Fibroblast of skin of left quadriceps (primary cell): ENCODE measurements around the gene STAP2.

ENCODE experiments used
- DNase-seq, 2 experiments: peaks; one replicate each; pipeline ENCODE4 v3.0.0-alpha.2; 2013; ENCODE audit warnings: low read depth in 2 of 2

The STAP2 gene

GRCh38 chr19:4370418-4371041 is 31.9 kb upstream of the STAP2 start:
- DNase-seq = no peak

GRCh38 chr19:4369888-4370260 is 31.2 kb upstream of the STAP2 start:
- no peak for DNase-seq

DNA sequence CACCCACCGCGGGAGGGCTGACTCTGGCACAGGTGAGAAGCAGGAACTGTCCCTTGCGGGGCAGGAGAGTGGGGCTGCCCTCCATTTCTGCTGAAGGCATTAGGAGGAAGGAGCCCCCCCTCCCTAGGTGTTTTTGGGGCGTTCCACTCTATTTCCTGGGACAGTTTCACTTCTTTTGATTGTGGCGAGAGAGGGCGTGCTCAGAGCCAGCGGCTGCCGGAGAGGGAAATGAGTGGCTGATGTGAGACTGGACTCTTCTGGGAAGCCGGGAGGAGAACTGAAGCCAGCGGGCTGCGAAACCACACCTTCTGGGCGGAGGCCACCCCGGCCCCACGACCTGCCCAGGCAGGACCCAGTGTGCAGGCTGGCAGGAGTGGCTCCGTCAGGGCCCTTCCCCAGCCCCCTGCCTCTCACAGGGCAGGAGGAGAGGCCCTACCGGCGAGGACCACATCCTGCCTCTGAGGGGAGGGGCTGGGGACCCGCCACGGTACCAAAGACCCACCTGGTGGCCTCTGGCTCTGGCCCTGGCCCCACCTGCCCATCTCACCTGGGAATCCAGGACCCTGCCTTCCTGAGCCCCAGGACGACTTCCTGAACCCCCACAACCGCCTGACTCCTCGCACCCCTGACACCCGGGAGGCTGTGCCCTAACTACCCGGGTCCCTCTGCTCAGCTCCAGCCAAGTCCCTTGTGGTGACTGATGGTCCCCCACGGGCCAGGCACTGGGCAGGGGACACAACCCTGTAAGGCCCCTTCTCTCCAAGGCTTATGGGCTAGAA is 30.7 kb upstream of the STAP2 start:
- no peak for DNase-seq

GRCh38 chr19:4368128-4368820 is 29.6 kb upstream of the STAP2 start:
- no peak for DNase-seq

- DNase-seq = no peak
These were observed 29.1 kb upstream of the STAP2 start for GRCh38 chr19:4367781-4368127.

DNA sequence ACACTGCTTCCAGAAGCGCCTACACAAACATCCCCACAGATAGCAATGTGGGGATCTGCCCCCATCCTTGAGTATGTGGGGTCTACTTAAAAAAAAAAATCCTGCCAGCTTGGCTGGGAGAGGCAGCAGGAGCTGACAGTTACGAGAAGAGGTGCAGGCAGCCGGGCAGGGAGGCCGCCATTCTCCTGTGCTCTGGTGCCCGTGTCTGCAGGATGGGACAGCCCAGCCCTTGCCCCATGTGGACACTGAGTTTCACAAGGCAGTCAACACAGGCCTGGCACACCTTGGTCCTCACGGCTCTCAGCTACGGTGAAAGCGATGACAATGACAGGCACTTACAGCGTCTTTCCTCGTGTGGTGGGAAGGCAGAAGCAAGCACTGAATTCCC is 28.7 kb upstream of the STAP2 start:
- DNase-seq = no peak

GRCh38 chr19:4366666-4367335 is 28.2 kb upstream of the STAP2 start:
- no peak for DNase-seq

GRCh38 chr19:4365791-4366665 is 27.4 kb upstream of the STAP2 start:
- no peak for DNase-seq

- no peak for DNase-seq
These were observed 26.7 kb upstream of the STAP2 start for GRCh38 chr19:4365341-4365740.

DNA sequence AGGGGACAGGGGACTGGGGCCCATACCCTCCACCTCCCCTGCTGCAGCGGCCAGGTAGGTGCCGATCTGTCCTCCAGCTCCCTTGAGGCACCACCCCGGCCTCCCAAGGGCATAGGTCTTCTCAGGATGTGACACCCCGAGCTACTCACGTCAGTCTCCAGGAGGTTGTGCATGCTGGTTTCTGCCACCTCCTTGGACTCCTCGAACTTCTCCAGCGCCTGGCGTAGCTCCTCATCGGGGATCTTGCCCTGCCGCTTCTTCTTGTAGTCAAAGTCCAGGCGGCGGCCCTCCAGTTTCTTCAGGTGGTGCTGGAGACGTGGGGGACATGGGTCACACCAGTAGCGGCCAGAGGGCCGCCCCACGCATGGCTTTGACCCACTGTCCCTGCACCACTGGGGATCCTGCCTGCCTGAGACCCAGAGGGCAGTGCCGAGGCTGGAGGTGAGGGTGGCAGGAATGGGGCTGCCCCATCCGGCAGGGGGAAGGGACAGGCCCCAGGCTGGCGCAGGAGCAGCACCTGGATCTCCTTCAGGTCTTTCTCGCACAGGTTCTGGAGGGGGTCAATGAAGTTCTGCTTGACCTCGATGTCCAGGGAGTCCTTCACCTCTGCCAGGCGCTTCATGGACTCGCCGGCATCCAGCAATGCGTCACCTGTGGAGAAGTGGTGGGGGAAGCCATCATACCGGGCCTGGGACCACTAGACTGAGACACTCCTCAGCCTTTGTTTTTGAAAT is 25.1 kb upstream of the STAP2 start:
- no peak for DNase-seq

DNA sequence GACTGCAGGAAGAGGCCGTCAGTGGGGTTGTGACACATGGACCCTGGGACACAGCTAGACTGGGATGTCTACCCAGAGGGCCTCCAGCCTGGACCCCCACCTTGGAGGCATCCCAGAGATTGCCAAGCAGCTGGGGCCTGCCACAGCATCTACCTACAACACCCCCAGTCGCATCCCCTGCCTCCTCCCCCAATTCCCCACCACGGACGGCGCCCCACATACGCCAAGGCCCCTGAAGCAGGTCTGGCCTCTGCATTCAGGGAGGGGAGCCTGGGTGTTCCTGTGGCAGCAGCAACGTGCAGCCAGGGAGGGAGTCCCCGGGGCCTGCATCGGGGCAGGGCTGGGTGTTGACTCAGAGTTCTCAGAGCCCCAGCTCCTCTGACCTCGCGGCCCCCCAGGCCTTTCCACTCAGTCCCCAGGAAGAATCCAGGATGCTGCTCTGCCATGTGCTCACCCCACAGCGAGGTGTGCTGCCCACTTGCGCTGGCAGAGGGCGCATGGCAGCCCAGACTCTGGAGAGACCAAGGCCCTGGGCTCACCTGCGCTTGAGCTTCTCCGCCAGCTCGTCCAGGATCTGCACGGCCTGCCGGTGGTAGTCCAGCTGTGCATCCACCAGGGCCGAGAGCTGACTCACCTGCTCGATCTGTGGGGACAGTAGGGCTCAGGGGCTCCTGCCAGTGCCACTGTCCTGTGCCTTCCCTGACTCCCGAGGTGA is 24.4 kb upstream of the STAP2 start:
- no peak for DNase-seq

GRCh38 chr19:4362101-4362828 is 23.6 kb upstream of the STAP2 start:
- no peak for DNase-seq

GRCh38 chr19:4361152-4362046 is 22.8 kb upstream of the STAP2 start:
- DNase-seq = no peak

GRCh38 chr19:4360641-4361151 is 22.1 kb upstream of the STAP2 start:
- no peak for DNase-seq

DNA sequence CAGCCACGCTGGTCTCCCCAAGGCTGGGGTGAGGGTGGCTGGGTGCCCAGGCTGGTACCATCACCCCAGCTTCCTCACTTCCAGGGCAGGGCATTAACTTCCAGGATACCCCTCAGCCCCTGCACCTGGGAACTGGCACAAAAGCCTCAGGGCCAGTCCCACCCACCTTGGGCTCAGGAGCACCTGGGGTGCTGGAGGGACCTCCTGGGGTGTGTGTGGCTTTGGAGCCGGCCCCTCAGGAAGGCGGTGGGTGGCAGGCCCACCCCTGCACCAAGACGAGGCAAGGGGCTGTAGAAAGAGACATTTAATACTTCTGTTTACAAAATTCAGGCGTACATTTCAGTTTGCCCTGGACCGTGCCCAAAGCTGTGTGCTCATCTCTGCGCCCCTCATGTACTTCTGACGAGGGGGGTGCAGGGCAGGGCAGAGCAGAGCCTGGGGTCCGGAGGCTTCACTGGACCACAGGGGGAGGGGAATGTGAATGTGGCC is 21.5 kb upstream of the STAP2 start:
- DNase-seq = no peak

GRCh38 chr19:4359627-4360000 is 21.0 kb upstream of the STAP2 start:
- DNase-seq = no peak

GRCh38 chr19:4358709-4359626 is 20.3 kb upstream of the STAP2 start:
- no peak for DNase-seq
